H1 (cell line): ENCODE data around the gene IQGAP1. TPM values are rescaled to one million over a fixed set of nuclear protein-coding genes. Genes with fewer than 3 reads are reported as not detected.

Source experiments
- CTBP2 ChIP-seq: IDR thresholded peaks from 2 replicates; pipeline ENCODE4 v1.7.0; 2011; ENCODE audit warnings: borderline replicate concordance, mild to moderate bottlenecking, moderate library complexity, mixed read lengths, low read length; ENCODE audit not compliant: insufficient read depth, insufficient read length
- FOSL1 ChIP-seq: IDR thresholded peaks from 2 replicates; pipeline ENCODE4 v1.6.1; 2011; ENCODE audit warnings: mild to moderate bottlenecking, low read depth, low read length, moderate library complexity; ENCODE audit not compliant: insufficient read depth
- MAFK ChIP-seq: IDR thresholded peaks from 2 replicates; pipeline ENCODE4 v1.6.1; 2012; ENCODE audit warnings: low read depth, mild to moderate bottlenecking, improper control_type of control experiment, low read length
- POLR2AphosphoS5 ChIP-seq: IDR thresholded peaks from 2 replicates; pipeline ENCODE4 v1.6.1; 2011; ENCODE audit warnings: low read depth, low read length
- RAD21 ChIP-seq, 2 experiments: IDR thresholded peaks in 1 of 2; conservative IDR thresholded peaks in 1 of 2; 2 replicates each; pipeline ENCODE4 v1.6.1; 2011; ENCODE audit warnings: low read depth in 2 of 2, low read length in 2 of 2, improper control_type of control experiment in 1 of 2, inconsistent platforms in 1 of 2, mild to moderate bottlenecking in 1 of 2, moderate library complexity in 1 of 2
- SAP30 ChIP-seq: fragments of 300-600 bp; sonication (generic); IDR thresholded peaks from 2 replicates; pipeline ENCODE4 v1.7.1; 2012; ENCODE audit warnings: low read length, moderate library complexity, mild to moderate bottlenecking, inconsistent platforms; ENCODE audit not compliant: insufficient read depth, insufficient replicate concordance
- SP1 ChIP-seq: IDR thresholded peaks from 2 replicates; pipeline ENCODE4 v1.6.1; 2011; ENCODE audit warnings: low read depth, low read length
- TCF12 ChIP-seq: IDR thresholded peaks from 2 replicates; pipeline ENCODE4 v1.6.1; 2011; ENCODE audit warnings: low read depth, mild to moderate bottlenecking, low read length
- USF2 ChIP-seq: IDR thresholded peaks from 2 replicates; pipeline ENCODE4 v1.6.1; 2011; ENCODE audit warnings: low read length, improper control_type of control experiment
- ZNF274 ChIP-seq: IDR thresholded peaks from 2 replicates; pipeline ENCODE4 v1.7.0; 2012; ENCODE audit warnings: low read length, borderline replicate concordance; ENCODE audit errors: extremely low read depth
- polyA plus RNA-seq, 7 experiments: library from polyadenylated mRNA; depleted of rRNA in 3 of 7; stranded (reverse) in 5 of 7; unstranded in 2 of 7; fragments of >200 nt in 5 of 7; fragments of 200-250 nt in 2 of 7; gene quantifications; 1 replicate in 5 of 7; 2 replicates in 1 of 7; 4 replicates in 1 of 7; pipeline versions ENCODE4 v1.2.1 to v1.2.3, GENCODE V29; 2011 to 2013; ENCODE audit warnings: missing spikeins in 2 of 7, mixed read lengths in 2 of 7
- total RNA-seq: library from RNA; stranded (reverse); fragmentation: NEBNext Ultra II Directional; extraction: Animal tissue kit (Norgen Biotek cat#: 25700); gene quantifications from 2 replicates; pipeline ENCODE4 v1.2.1, GENCODE V29; 2021
- TF ChIP-seq, protein P1 (sequence below): IDR thresholded peaks from 2 replicates; pipeline ENCODE4 v1.6.1; 2012; ENCODE audit warnings: low read length, inconsistent platforms

Gene IQGAP1
- total and polyA plus RNA-seq, 2 of the 8 experiments (the other 6 are each of a cell fraction or from before 2014, with no cell fraction given): 56.0 to 138 TPM

DNA sequence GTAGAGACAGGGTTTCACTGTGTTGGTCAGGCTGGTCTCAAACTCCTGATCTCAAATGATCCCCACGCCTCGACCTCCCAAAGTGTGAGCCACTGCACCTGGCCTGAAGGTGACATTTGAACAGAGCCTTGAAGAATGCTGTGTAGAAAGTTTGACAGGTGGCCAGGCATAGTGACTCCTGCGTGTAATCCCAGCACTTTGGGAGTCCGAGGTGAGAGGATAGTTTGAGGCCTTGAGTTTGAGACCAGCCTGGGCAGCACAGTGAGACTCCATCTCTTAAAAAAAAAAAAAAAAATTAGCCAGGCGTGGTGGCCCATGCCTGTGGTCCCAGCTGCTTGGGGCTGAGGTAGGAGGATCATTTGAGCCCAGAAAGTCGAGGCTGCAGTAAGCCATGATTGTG is 1.5 kb downstream of the IQGAP1 start (continued):
- TF ChIP-seq SAP30: no peak
- no peak for TF ChIP-seq POLR2AphosphoS5
- TF ChIP-seq SP1: no peak
- TF ChIP-seq RAD21 (IDR thresholded peaks at IDR 0.05 in 1 of 2, conservative IDR thresholded peaks at IDR 0.05 in 1 of 2; ENCODE audit: low read depth in 2 of 2, low read length in 2 of 2): no peak
- TF ChIP-seq FOSL1: no peak
- TF ChIP-seq CTBP2: no peak
- no peak for TF ChIP-seq MAFK
- TF ChIP-seq, protein P1, sequence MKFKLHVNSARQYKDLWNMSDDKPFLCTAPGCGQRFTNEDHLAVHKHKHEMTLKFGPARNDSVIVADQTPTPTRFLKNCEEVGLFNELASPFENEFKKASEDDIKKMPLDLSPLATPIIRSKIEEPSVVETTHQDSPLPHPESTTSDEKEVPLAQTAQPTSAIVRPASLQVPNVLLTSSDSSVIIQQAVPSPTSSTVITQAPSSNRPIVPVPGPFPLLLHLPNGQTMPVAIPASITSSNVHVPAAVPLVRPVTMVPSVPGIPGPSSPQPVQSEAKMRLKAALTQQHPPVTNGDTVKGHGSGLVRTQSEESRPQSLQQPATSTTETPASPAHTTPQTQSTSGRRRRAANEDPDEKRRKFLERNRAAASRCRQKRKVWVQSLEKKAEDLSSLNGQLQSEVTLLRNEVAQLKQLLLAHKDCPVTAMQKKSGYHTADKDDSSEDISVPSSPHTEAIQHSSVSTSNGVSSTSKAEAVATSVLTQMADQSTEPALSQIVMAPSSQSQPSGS: no peak
- no peak for TF ChIP-seq USF2
- no peak for TF ChIP-seq ZNF274
- no peak for TF ChIP-seq TCF12
